Effector memory CD4-positive, alpha-beta T cell (primary cell): ENCODE results near the gene PARD6G.

Experiments used
- DNase-seq, 3 donors: peaks; one replicate each; pipeline ENCODE4 v3.0.0-alpha.2; 2020
- H3K27ac ChIP-seq: 2 replicates; pipeline ENCODE4 v1.7.0; 2013; ENCODE audit warnings: mild to moderate bottlenecking, low read length, moderate library complexity; ENCODE audit not compliant: insufficient read depth, poor library complexity, severe bottlenecking
- H3K27me3 ChIP-seq: replicated peaks from 2 replicates; pipeline ENCODE4 v1.7.0; 2013; ENCODE audit warnings: mild to moderate bottlenecking, low read length; ENCODE audit not compliant: insufficient read depth, control insufficient read depth, poor library complexity, severe bottlenecking
- H3K36me3 ChIP-seq: 2 replicates; pipeline ENCODE4 v1.7.0; 2013; ENCODE audit warnings: mild to moderate bottlenecking, low read length, moderate library complexity; ENCODE audit not compliant: control insufficient read depth, insufficient read depth
- H3K4me1 ChIP-seq: 2 replicates; pipeline ENCODE4 v1.7.0; 2013; ENCODE audit warnings: low read length, mild to moderate bottlenecking; ENCODE audit not compliant: control insufficient read depth, insufficient read depth, poor library complexity, severe bottlenecking
- H3K4me3 ChIP-seq: 2 replicates; pipeline ENCODE4 v1.7.0; 2013; ENCODE audit warnings: low read length, low read depth, mild to moderate bottlenecking; ENCODE audit not compliant: insufficient read depth, poor library complexity, severe bottlenecking
- H3K9me3 ChIP-seq: 2 replicates; pipeline ENCODE4 v1.7.0; 2013; ENCODE audit warnings: mild to moderate bottlenecking, low read length, moderate library complexity; ENCODE audit not compliant: control insufficient read depth

The PARD6G gene

DNA sequence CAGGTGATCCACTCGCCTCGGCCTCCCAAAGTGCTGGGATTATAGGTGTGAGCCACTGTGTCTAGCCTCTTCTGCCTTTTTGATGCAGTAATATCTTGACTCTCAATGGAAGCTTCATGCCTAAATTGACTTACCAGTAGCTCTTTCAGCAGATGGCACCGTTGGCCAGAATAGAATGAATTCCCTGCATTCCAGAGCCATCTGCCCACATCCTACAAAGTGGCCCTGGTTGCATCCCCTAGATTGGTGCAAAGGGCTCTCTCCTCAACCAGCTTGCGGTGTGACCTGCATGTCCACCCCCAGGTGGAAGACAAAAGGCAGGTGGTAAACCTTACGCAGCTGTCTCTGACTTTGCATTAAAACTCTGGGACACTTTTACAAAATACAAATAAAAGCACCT lies 4.4 kb upstream of the PARD6G start:
- H3K4me3 ChIP-seq, result no peak overlapping the region
- H3K27me3 ChIP-seq, result peaks cover 12% of the 10 kb centered on the region
- H3K4me1 ChIP-seq, result no peaks in the 10 kb centered on the region
- no peaks in the 10 kb centered on the region for H3K36me3 ChIP-seq
- no peak for DNase-seq
- no peak overlapping the region for H3K27ac ChIP-seq
- no peaks in the 10 kb centered on the region for H3K9me3 ChIP-seq

DNA sequence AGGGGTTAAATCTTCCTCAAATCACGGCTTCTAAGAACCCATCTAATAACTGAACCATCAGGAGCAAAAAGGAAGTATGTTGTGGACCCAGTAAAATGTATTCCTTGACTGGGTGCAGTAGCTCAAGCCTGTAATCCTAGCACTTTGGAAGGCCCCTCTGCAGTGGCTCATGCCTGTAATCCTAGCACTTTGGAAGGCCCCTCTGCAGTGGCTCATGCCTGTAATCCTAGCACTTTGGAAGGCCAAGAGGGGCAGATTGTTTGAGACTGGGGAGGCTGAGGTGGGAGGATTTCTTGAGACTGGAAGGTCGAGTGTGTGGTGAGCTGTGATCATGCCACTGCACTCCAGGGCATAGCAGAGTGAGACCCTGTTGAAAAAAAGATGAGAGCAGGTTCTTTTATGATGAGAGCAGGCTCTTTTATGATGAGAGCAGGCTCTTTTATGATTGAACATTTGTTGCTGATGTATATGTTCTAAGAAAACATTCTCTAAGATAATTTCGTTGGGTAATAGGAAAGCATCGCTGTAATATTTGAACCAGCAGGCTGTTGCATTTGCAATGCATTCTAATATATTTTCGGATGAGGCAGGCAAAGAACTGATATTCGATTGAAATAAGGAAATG lies 3.5 kb upstream of the PARD6G start:
- H3K4me1 ChIP-seq, result peaks cover 5% of the 10 kb centered on the region

DNA sequence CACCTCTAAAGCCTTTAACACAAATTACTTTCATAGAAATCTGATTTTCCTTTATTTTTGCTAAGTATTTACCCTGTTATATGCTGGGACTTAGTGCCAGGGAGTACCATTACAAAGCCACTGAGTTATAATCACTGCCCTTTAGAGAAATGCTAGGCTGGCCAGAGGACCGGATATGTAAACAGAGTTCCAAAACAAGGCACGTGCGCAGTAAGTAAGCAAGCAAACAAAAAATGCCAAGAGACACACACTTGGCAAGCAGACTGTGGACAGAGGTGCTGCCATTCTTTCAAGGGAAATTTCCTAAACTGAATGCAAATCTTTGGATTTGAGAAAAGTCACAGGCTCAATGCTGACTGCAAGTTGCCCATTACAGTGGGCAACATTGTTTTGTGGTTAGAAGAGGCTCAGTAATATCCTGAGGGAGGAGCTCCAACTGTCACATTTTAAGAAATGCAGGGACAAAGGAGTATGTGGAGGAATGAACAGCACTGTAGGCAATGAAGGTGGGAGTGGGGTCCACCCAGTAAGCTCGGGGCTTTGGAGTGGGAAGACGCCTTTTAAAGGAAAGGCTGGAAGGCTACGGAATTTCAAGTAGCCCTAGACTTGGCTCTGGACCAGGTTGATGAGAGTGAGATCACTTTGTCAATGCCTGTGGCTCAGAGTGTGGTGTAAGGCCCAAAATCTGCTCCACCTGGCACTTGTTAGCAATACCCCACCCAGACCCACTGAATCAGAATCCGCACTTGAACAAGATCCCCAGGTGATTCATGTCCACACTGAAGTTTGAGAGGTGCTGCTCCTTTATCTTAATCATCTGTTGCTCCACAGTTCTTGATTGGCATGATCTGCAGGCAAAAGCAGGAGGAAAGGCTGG lies 2.1 kb upstream of the PARD6G start:
- Histone ChIP-seq H3K4me1 (peaks cover 5% of the 10 kb centered on the region), H3K27me3 (peaks cover 18% of the 10 kb centered on the region), H3K36me3 (no peaks in the 10 kb centered on the region), H3K9me3 (no peaks in the 10 kb centered on the region), H3K27ac (no peak overlapping the region), H3K4me3 (no peak overlapping the region)
- DNase-seq, result no peak

More for the DNA sequence above, 3.5 kb upstream of the PARD6G start:
- Histone ChIP-seq H3K27ac (no peak overlapping the region), H3K9me3 (no peaks in the 10 kb centered on the region), H3K27me3 (peaks cover 15% of the 10 kb centered on the region), H3K36me3 (no peaks in the 10 kb centered on the region), H3K4me3 (no peak overlapping the region)
- DNase-seq, result no peak

DNA sequence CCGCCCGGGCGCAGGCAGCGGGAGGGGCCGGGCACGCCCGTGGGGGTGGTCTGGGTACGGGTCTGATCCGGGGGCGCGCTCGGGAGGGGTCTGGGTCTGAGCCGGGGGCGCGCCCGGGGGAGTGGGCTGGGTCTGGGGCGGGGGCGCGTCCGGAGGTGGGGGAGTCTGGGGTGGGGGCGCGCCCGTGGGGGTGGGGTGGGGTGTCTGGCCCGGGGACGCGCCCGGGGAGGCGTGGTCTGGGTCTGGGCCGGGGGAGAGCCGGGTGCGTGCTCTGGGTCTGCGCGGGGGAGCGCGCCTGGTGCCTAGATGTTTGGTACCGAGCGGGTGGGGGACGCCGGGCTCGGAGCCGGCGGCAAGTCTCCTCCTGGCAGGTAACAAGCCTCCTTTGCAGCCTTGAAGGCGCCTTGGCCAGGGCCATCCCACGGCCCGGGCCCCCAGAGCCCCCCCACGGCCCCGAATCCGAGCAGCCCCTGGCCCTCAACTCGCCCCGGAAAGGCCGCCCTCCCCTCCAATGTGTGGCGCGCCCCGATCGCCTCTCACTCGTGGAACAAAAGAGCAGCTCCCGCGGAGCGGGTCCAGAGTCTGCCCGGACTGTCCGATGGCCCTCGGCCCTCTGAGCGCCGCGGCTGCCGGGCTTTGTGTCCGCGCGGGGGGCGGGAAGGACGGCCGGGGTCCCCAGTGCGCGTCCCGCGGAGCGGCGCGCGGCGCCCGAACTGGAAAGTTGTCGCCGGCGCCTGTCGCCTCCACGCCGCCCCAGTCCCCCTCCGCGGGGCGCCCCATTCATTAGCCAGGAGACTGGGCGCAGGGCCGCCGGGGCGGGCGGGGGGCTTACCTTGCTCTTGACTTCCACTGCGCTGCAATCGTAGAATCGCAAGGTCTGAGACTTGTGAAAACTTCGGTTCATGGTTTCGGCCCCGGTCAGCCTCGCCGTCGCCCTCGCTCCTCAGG lies 595 bp downstream of the PARD6G start:
- no peaks in the 10 kb centered on the region for H3K9me3 ChIP-seq
- DNase-seq, result no peak
- peaks cover 5% of the 10 kb centered on the region for H3K4me1 ChIP-seq
- no peaks in the 10 kb centered on the region for H3K36me3 ChIP-seq
- peak overlapping the region; percentile 53 for H3K4me3 ChIP-seq
- no peak overlapping the region for H3K27ac ChIP-seq
- peaks cover 22% of the 10 kb centered on the region for H3K27me3 ChIP-seq

DNA sequence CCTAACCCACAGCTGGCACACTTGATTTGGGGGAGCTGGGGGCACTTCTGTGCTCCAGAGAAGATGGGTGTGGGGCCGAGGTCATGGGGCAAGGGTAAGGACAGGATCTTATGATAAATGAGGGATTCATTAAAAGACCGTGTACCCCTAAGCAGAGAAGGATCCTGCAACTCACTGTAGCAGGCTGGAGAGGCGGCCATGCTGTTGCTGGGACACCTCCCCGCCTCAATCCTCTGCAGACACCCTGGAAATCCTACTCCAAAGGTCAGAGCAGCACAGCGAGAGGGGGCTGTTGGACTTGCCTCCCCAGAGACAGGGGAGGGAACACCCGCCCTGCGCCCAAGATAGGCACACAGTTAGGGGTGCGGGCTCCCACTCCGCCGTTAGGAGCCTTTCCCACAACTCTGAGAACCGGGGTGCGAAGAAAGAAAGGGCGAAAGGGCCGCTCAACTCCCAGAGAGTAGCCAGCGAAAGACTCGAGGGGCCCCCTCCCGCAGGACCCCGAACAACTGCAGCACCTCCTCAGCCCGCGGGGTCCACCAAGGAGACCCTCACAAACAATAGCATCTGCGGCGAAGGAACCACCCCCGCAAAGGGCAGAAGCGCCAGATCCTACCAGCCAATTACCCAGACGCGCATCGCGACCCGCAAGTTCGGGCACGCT lies 1.4 kb downstream of the PARD6G start:
- Histone ChIP-seq H3K36me3 (no peaks in the 10 kb centered on the region), H3K27ac (no peak overlapping the region), H3K9me3 (no peaks in the 10 kb centered on the region), H3K4me3 (no peak overlapping the region), H3K4me1 (peaks cover 5% of the 10 kb centered on the region), H3K27me3 (peaks cover 22% of the 10 kb centered on the region)
- no peak for DNase-seq

DNA sequence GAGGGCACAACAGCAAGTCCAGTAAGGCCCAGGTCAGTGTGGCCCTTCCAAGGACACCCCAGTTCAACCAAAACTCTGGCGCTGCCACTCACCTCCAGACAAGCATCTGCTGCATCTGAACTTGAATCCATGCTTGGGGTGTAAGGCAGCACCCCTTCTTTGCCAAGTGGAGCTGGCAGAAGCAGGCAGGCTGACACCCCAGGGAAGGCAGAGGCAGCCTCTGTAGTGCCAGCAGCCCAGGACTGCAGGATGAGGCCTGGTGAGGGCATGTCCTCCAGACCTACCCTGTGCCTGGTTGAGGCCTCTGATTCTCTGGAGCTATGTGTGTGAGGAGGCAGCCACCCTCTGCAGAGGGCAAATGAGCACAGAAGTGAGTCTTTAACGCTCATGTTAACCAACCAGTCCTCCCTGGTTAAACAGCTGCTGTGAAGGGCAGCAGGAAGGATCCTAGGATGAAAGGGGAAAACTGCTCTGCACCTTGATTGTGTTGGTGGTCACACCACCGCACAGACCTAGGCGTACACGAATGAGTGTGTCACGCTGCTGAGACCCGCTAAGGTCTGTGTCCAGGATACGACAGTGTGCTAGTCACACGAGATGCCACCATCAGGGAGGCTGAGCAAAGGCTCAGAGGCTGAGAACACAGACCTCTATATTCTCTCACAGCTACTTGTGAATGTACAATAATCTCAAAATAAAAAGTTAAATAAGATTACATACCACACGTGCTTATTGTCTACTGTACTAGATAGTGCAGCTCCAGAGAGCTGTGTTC lies 2.2 kb downstream of the PARD6G start:
- no peak overlapping the region for H3K4me3 ChIP-seq

DNA sequence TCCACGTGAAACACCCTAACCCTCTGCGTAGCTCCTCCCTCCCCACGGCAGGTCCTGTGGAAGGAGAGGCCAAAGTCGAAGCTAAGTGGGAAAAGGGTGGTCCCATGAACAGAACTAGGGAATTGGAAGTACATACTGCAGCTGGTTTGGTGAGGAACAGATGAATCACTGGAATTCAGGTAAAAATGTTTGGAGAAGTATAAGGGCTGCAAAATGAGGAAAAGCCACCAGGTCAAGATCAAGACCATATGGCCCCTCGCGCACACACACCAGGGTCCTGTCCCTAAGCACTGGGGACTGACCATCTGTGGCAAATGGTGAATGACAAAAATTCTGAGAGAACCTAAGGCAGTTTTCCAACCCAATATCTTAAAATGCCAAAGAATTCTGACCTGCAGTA lies 3.1 kb downstream of the PARD6G start:
- H3K4me3 ChIP-seq, result no peak overlapping the region
- H3K4me1 ChIP-seq, result peaks cover 5% of the 10 kb centered on the region
- no peak overlapping the region for H3K27ac ChIP-seq
- H3K36me3 ChIP-seq, result no peaks in the 10 kb centered on the region
- no peak for DNase-seq
- H3K9me3 ChIP-seq, result no peaks in the 10 kb centered on the region
- H3K27me3 ChIP-seq, result peaks cover 22% of the 10 kb centered on the region

More for the DNA sequence above, 2.2 kb downstream of the PARD6G start:
- DNase-seq, result no peak
- no peaks in the 10 kb centered on the region for H3K9me3 ChIP-seq
- H3K4me1 ChIP-seq, result peaks cover 5% of the 10 kb centered on the region
- H3K36me3 ChIP-seq, result no peaks in the 10 kb centered on the region
- H3K27ac ChIP-seq, result no peak overlapping the region
- peaks cover 22% of the 10 kb centered on the region for H3K27me3 ChIP-seq

DNA sequence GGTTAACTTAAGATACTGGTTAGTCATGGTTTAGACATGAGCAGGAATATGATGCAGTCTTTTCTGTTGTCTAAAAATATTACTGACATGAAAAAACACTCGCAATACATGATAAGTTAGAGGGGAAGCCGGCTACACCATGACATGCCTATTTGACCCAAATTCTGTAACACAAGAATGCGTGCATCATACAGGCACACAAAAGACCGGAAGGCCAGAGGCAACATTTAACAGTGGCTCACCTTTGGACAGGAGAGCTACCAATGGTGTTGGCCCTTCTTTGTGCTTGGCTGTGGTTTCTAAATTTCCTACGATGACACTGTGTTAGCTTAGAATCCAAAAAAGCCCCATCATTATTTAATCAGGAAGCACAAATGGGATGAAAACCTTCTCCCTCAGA lies 4.1 kb downstream of the PARD6G start:
- no peaks in the 10 kb centered on the region for H3K36me3 ChIP-seq
- no peak for DNase-seq
- no peak overlapping the region for H3K27ac ChIP-seq
- H3K4me3 ChIP-seq, result no peak overlapping the region
- H3K4me1 ChIP-seq, result peaks cover 5% of the 10 kb centered on the region
- H3K9me3 ChIP-seq, result no peaks in the 10 kb centered on the region
- peaks cover 20% of the 10 kb centered on the region for H3K27me3 ChIP-seq
